Measurements from ENCODE around the gene TPP1.

Gene TPP1

DNA sequence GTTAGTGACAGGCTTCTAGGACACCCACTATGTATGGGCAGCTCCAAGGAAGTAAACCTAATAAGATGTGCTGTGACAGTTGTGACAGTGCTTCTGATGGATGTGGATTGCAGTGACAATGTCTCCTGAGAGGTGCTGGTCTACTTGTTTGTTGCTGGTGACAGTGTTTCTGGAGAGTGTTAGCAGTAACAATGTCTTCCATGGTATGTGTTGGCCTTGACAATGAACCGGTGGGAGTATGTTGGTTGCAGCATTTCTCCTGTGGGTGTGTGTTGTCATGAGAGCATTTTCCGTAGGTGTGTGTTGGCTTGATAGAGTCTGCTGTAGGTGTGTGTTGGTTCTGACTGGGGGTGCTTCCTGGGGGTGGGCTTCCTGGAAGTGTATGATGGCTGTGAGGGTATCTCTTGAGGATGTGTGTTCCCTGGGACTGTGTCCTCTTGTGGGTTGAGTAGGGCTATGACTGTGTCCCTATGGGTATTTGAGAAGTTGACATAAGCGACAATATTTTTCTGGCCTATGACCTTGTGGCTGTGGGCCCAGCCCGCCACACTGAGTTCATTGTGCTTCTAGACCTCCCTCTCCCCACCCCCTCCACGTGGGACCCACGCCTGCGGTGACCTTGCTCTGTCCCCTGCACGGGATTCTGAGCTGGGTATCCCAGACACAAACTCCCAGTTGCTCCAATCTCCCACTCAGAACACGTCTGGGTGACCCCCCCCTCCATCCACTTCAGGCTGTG lies 35.2 kb upstream of the TPP1 start:
- Histone ChIP-seq H3K36me3 (replicated peaks; ENCODE audit: insufficient read depth, low read length) (no peaks in the 10 kb centered on the region), H3K9me3 (replicated peaks; ENCODE audit: insufficient read depth, low read length) (no peaks in the 10 kb centered on the region), H3K9ac (ENCODE audit: low read length) (no peak overlapping the region), H2AFZ (ENCODE audit: low read length) (no peak overlapping the region), H3K4me2 (ENCODE audit: low read depth, low read length) (no peak overlapping the region), H3K4me1 (ENCODE audit: low read length) (no peaks in the 10 kb centered on the region), H3K4me3 (ENCODE audit: low read length) (no peak overlapping the region), H3K9me2 (replicated peaks; ENCODE audit: insufficient read depth, low read length) (no peaks in the 10 kb centered on the region), H4K20me1 (ENCODE audit: insufficient read depth, low read length) (no peaks in the 10 kb centered on the region), H3F3A (ENCODE audit: insufficient read depth, low read length) (no peaks in the 10 kb centered on the region), H3K79me2 (ENCODE audit: low read length) (no peaks in the 10 kb centered on the region), H3K27ac (ENCODE audit: low read length) (no peak overlapping the region), H3K27me3 (replicated peaks; ENCODE audit: insufficient read depth, low read length) (peaks cover 58% of the 10 kb centered on the region)
- DNase-seq, result no peak
- TF ChIP-seq EZH2phosphoT487 (IDR thresholded peaks at IDR 0.05; ENCODE audit: low read length) (no peak), EZH2 (optimal IDR thresholded peaks at IDR 0.05; ENCODE audit: low read depth, low read length) (no peak)
- TF ChIP-seq, protein P1, sequence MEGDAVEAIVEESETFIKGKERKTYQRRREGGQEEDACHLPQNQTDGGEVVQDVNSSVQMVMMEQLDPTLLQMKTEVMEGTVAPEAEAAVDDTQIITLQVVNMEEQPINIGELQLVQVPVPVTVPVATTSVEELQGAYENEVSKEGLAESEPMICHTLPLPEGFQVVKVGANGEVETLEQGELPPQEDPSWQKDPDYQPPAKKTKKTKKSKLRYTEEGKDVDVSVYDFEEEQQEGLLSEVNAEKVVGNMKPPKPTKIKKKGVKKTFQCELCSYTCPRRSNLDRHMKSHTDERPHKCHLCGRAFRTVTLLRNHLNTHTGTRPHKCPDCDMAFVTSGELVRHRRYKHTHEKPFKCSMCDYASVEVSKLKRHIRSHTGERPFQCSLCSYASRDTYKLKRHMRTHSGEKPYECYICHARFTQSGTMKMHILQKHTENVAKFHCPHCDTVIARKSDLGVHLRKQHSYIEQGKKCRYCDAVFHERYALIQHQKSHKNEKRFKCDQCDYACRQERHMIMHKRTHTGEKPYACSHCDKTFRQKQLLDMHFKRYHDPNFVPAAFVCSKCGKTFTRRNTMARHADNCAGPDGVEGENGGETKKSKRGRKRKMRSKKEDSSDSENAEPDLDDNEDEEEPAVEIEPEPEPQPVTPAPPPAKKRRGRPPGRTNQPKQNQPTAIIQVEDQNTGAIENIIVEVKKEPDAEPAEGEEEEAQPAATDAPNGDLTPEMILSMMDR (IDR thresholded peaks at IDR 0.05; ENCODE audit: low read length), result no peak

DNA sequence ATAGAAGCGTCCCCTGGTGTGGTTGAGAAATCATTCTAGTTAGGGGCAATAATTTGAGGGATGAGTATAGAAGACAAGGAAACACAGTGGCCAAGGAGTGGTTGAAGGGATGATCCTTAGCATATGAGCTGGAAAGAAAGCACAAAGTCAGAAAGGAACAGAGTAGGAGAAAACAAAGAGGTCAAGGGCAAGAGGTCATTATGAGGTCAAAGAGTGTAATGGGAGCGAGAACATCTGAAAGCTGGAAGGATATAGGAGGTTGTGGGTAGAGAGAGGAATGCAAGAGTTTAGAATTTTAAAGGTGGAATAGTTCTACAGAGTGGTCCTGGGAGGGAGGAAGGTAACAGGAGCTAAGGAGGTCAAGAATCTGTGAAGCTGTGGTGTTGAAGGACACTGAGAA lies 34.4 kb upstream of the TPP1 start:
- Histone ChIP-seq H3F3A (ENCODE audit: insufficient read depth, low read length) (no peaks in the 10 kb centered on the region), H3K36me3 (replicated peaks; ENCODE audit: insufficient read depth, low read length) (no peaks in the 10 kb centered on the region), H3K9ac (ENCODE audit: low read length) (no peak overlapping the region), H3K27ac (ENCODE audit: low read length) (no peak overlapping the region), H3K4me2 (ENCODE audit: low read depth, low read length) (no peak overlapping the region), H3K4me3 (ENCODE audit: low read length) (no peak overlapping the region), H3K27me3 (replicated peaks; ENCODE audit: insufficient read depth, low read length) (peaks cover 54% of the 10 kb centered on the region), H3K9me2 (replicated peaks; ENCODE audit: insufficient read depth, low read length) (no peaks in the 10 kb centered on the region), H2AFZ (ENCODE audit: low read length) (no peak overlapping the region), H3K79me2 (ENCODE audit: low read length) (no peaks in the 10 kb centered on the region), H4K20me1 (ENCODE audit: insufficient read depth, low read length) (no peaks in the 10 kb centered on the region), H3K4me1 (ENCODE audit: low read length) (no peaks in the 10 kb centered on the region), H3K9me3 (replicated peaks; ENCODE audit: insufficient read depth, low read length) (no peaks in the 10 kb centered on the region)
- no peak for DNase-seq
- no peak for TF ChIP-seq EZH2 (optimal IDR thresholded peaks at IDR 0.05; ENCODE audit: low read depth, low read length)
- TF ChIP-seq, protein P1 (IDR thresholded peaks at IDR 0.05; ENCODE audit: low read length), result no peak
- no peak for TF ChIP-seq EZH2phosphoT487 (IDR thresholded peaks at IDR 0.05; ENCODE audit: low read length)

DNA sequence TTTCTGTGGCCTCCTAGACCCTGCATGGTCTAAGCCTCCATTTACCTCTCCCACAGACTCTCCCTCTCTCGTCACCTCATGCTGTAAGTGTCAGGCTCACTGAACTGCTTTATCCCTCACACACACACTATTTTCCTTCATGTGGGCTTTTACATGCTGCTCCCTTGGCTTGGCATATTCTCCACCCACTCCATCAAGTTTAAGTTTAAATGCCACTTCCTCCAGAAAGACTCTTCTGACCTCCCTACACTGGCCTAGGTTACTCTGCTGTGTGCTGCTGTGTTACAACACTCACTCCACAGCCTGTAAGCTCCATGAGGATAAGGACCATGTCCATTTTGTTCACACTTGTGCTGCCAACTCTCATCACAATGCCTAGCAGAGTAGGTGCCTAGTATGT lies 33.9 kb upstream of the TPP1 start:
- no peaks in the 10 kb centered on the region for H3K79me2 ChIP-seq (ENCODE audit: low read length)
- H4K20me1 ChIP-seq (ENCODE audit: insufficient read depth, low read length), result no peaks in the 10 kb centered on the region
- H3K4me1 ChIP-seq (ENCODE audit: low read length), result no peaks in the 10 kb centered on the region
- no peaks in the 10 kb centered on the region for H3K9me3 ChIP-seq (replicated peaks; ENCODE audit: insufficient read depth, low read length)
- H3K36me3 ChIP-seq (replicated peaks; ENCODE audit: insufficient read depth, low read length), result no peaks in the 10 kb centered on the region
- peaks cover 49% of the 10 kb centered on the region for H3K27me3 ChIP-seq (replicated peaks; ENCODE audit: insufficient read depth, low read length)
- H2AFZ ChIP-seq (ENCODE audit: low read length), result no peak overlapping the region
- no peak overlapping the region for H3K4me2 ChIP-seq (ENCODE audit: low read depth, low read length)
- TF ChIP-seq EZH2 (optimal IDR thresholded peaks at IDR 0.05; ENCODE audit: low read depth, low read length) (no peak), EZH2phosphoT487 (IDR thresholded peaks at IDR 0.05; ENCODE audit: low read length) (no peak)
- TF ChIP-seq, protein P1 (IDR thresholded peaks at IDR 0.05; ENCODE audit: low read length), result no peak
- DNase-seq, result no peak
- no peaks in the 10 kb centered on the region for H3K9me2 ChIP-seq (replicated peaks; ENCODE audit: insufficient read depth, low read length)
- H3K27ac ChIP-seq (ENCODE audit: low read length), result no peak overlapping the region
- no peaks in the 10 kb centered on the region for H3F3A ChIP-seq (ENCODE audit: insufficient read depth, low read length)
- no peak overlapping the region for H3K9ac ChIP-seq (ENCODE audit: low read length)
- H3K4me3 ChIP-seq (ENCODE audit: low read length), result no peak overlapping the region
